HCT116 (cell line): ENCODE results near the gene TMEM87A. TPM values are rescaled to one million over a fixed set of nuclear protein-coding genes. Genes with fewer than 3 reads are reported as not detected.

Source experiments
- ATAC-seq: fragments of 200-7000 bp; cut with Tn5 transposase; 2 replicates; pipeline ENCODE4 v1.9.1; 2020; ENCODE audit warnings: mild to moderate bottlenecking, moderate library complexity
- BruUV-seq: library from RNA; stranded (reverse); fragments of 400-500 nt; replicated peaks from 2 replicates; lab custom pipeline; 2021; lab: Mats Ljungman, UMichigan
- CTCF ChIA-PET: fragments of 300-600 bp; sonication (Branson Sonifier 250); formaldehyde crosslinking; loops from one replicate; lab custom pipeline; 2021; ENCODE audit warnings: antibody characterized with exemption; lab: Charles Lee
- POLR2A ChIA-PET: fragments of 300-600, 350-600 bp; sonication (Branson Sonifier 250); formaldehyde crosslinking; loops from one replicate; lab custom pipeline; 2021; ENCODE audit warnings: antibody characterized with exemption; lab: Charles Lee
- RAD21 ChIA-PET, 2 experiments: fragments of 300-600 bp; sonication (Branson Sonifier 250); formaldehyde crosslinking; loops; one replicate each; lab custom pipeline; 2023; ENCODE audit warnings: low total read pairs in 2 of 2; ENCODE audit not compliant: uncharacterized antibody in 2 of 2, unreplicated experiment in 2 of 2, low non-redundant PET in 1 of 2; lab: Charles Lee
- DNase-seq: peaks from one replicate; pipeline ENCODE4 v3.0.0-alpha.2; 2010; ENCODE audit warnings: low read depth, low spot score
- H2AFZ ChIP-seq: fragments of 200-600 bp; shearing (Covaris generic), sonication (generic); 2 replicates; pipeline ENCODE4 v1.6.1; 2017; ENCODE audit warnings: low read depth, mixed run types, mixed read lengths, antibody characterized with exemption, low read length; ENCODE audit not compliant: poor library complexity, severe bottlenecking
- H3K27ac ChIP-seq: 2 replicates; pipeline ENCODE4 v1.5.1; 2012; ENCODE audit warnings: low read depth, low read length
- H3K27me3 ChIP-seq: fragments of 200-600 bp; sonication (generic); 2 replicates; pipeline ENCODE4 v1.6.1; 2016; ENCODE audit warnings: mixed run types, low read length, mixed read lengths; ENCODE audit not compliant: insufficient read depth
- H3K36me3 ChIP-seq, 2 experiments: fragments of 200-500 bp in 1 of 2; fragments of 200-600 bp in 1 of 2; sonication (Bioruptor generic) in 1 of 2; sonication (generic) in 1 of 2; 2 replicates each; pipeline versions ENCODE4 v1.5.1 to v1.6.1; 2014 to 2016; ENCODE audit warnings: low read length in 2 of 2, inconsistent platforms in 1 of 2, mixed read lengths in 1 of 2, mixed run types in 1 of 2; ENCODE audit not compliant: insufficient read depth in 2 of 2, control insufficient read depth in 1 of 2
- H3K4me1 ChIP-seq, 2 experiments: fragments of 200-600 bp in 1 of 2; sonication (generic) in 1 of 2; 2 replicates each; pipeline versions ENCODE4 v1.5.1 to v1.6.1; 2012 to 2017; ENCODE audit warnings: low read length in 2 of 2, inconsistent platforms in 1 of 2, mild to moderate bottlenecking in 1 of 2, mixed read lengths in 1 of 2, mixed run types in 1 of 2, moderate library complexity in 1 of 2; ENCODE audit not compliant: insufficient read depth in 2 of 2, control insufficient read depth in 1 of 2
- H3K4me2 ChIP-seq: fragments of 200-600 bp; sonication (generic); 2 replicates; pipeline ENCODE4 v1.6.1; 2017; ENCODE audit warnings: mixed run types, low read length, mixed read lengths
- H3K4me3 ChIP-seq, 2 experiments: fragments of 200-600 bp in 1 of 2; sonication (generic) in 1 of 2; replicated peaks in 1 of 2; 2 replicates each; pipeline ENCODE4 v1.5.1; 2011 to 2016; ENCODE audit warnings: low read length in 2 of 2, control low read depth in 1 of 2, low read depth in 1 of 2, mild to moderate bottlenecking in 1 of 2, mixed read lengths in 1 of 2, mixed run types in 1 of 2
- H3K79me2 ChIP-seq: fragments of 200-600 bp; sonication (generic); 2 replicates; pipeline ENCODE4 v1.6.1; 2017; ENCODE audit warnings: mild to moderate bottlenecking, mixed run types, low read length, moderate library complexity, mixed read lengths; ENCODE audit not compliant: insufficient read depth
- H3K9ac ChIP-seq: fragments of 200-600 bp; sonication (generic); 2 replicates; pipeline ENCODE4 v1.6.1; 2016; ENCODE audit warnings: low read length, mixed read lengths
- H3K9me2 ChIP-seq: fragments of 200-600 bp; sonication (generic), shearing (Covaris generic); 2 replicates; pipeline ENCODE4 v1.6.1; 2017; ENCODE audit warnings: mixed run types, mild to moderate bottlenecking, moderate library complexity; ENCODE audit not compliant: insufficient read depth
- H3K9me3 ChIP-seq, 2 experiments: fragments of 200-500 bp in 1 of 2; fragments of 200-600 bp in 1 of 2; sonication (Bioruptor generic) in 1 of 2; sonication (generic) in 1 of 2; 2 replicates each; pipeline ENCODE4 v1.6.1; 2014 to 2017; ENCODE audit warnings: low read length in 2 of 2, mixed read lengths in 2 of 2, inconsistent platforms in 1 of 2, low read depth in 1 of 2, mild to moderate bottlenecking in 1 of 2, mixed run types in 1 of 2, moderate library complexity in 1 of 2; ENCODE audit not compliant: control insufficient read depth in 1 of 2, insufficient read depth in 1 of 2
- H4K20me1 ChIP-seq: fragments of 200-600 bp; sonication (generic), shearing (Covaris generic); 2 replicates; pipeline ENCODE4 v1.6.1; 2017; ENCODE audit warnings: mixed run types, mild to moderate bottlenecking, moderate library complexity; ENCODE audit not compliant: insufficient read depth
- CBX3 ChIP-seq: IDR thresholded peaks from 2 replicates; pipeline ENCODE4 v1.6.1; 2012; ENCODE audit warnings: low read depth
- CEBPB ChIP-seq: IDR thresholded peaks from 2 replicates; pipeline ENCODE4 v1.6.1; 2012; ENCODE audit warnings: low read depth
- ELF1 ChIP-seq: IDR thresholded peaks from 2 replicates; pipeline ENCODE4 v1.6.1; 2012; ENCODE audit warnings: low read depth, borderline replicate concordance
- EZH2 ChIP-seq: fragments of 200-600 bp; sonication (generic); IDR thresholded peaks from 2 replicates; pipeline ENCODE4 v1.6.1; 2017; ENCODE audit warnings: antibody characterized with exemption, mixed run types
- FOSL1 ChIP-seq: IDR thresholded peaks from 2 replicates; pipeline ENCODE4 v1.6.1; 2012; ENCODE audit warnings: low read depth
- MAX ChIP-seq: IDR thresholded peaks from 2 replicates; pipeline ENCODE4 v1.6.1; 2012
- POLR2A ChIP-seq: IDR thresholded peaks from 2 replicates; pipeline ENCODE4 v1.7.0; 2011; ENCODE audit warnings: borderline replicate concordance; ENCODE audit not compliant: insufficient read depth, insufficient read length; ENCODE audit errors: extremely low read depth
- RAD21 ChIP-seq: IDR thresholded peaks from 2 replicates; pipeline ENCODE4 v1.6.1; 2012; ENCODE audit warnings: low read depth, mild to moderate bottlenecking
- SP1 ChIP-seq: IDR thresholded peaks from 2 replicates; pipeline ENCODE4 v1.6.1; 2012; ENCODE audit warnings: low read depth
- ZBTB33 ChIP-seq: IDR thresholded peaks from 2 replicates; pipeline ENCODE4 v1.6.1; 2011; ENCODE audit warnings: mild to moderate bottlenecking, low read length, moderate library complexity; ENCODE audit not compliant: insufficient replicate concordance; ENCODE audit errors: extremely low read depth
- ZFX ChIP-seq: fragments of 450-650 bp; IDR thresholded peaks from 2 replicates; pipeline ENCODE4 v1.6.1; 2017
- intact Hi-C: fragments of 100-400 bp; cut with micrococcal nuclease; formaldehyde crosslinking; loops from 2 replicates; pipeline ENCODE4 v1.10.0; 2022
- total RNA-seq: library from RNA; stranded (reverse); gene quantifications from one replicate; pipeline ENCODE4 v1.2.1, GENCODE V29; 2021; ENCODE audit not compliant: unreplicated experiment
- TF ChIP-seq, protein P1 (sequence below): IDR thresholded peaks from 2 replicates; pipeline ENCODE4 v1.6.1; 2012; ENCODE audit warnings: low read depth

TMEM87A gene
- total RNA-seq, 1 experiment from 2014 or later = 44.0 TPM

GRCh38 chr15:42172475-42172874, 100.8 kb downstream of the TMEM87A start:
- intact Hi-C loops = no loop called here
- Histone ChIP-seq H3K79me2 (no peaks in the 10 kb centered on the region), H3K4me3 (no peak overlapping the region), H3K27me3 (no peaks in the 10 kb centered on the region), H3K4me1 (no peaks in the 10 kb centered on the region), H3K36me3 (peaks cover 15 to 40% of the 10 kb centered on the region in 2 experiments), H3K9ac (no peak overlapping the region), H3K27ac (no peak overlapping the region), H3K4me2 (no peak overlapping the region), H3K9me2 (no peaks in the 10 kb centered on the region), H2AFZ (no peak overlapping the region), H3K9me3 (no peaks in the 10 kb centered on the region), H4K20me1 (no peaks in the 10 kb centered on the region)
- ChIA-PET RAD21 (no interaction called here), CTCF (no interaction called here), POLR2A (no interaction called here)
- ATAC-seq (no peak), DNase-seq (no peak)
- no peak for TF ChIP-seq ELF1
- TF ChIP-seq ZBTB33 = no peak
- TF ChIP-seq MAX = no peak
- TF ChIP-seq SP1 = no peak
- no peak for TF ChIP-seq CBX3
- no peak for TF ChIP-seq FOSL1
- TF ChIP-seq, protein P1, sequence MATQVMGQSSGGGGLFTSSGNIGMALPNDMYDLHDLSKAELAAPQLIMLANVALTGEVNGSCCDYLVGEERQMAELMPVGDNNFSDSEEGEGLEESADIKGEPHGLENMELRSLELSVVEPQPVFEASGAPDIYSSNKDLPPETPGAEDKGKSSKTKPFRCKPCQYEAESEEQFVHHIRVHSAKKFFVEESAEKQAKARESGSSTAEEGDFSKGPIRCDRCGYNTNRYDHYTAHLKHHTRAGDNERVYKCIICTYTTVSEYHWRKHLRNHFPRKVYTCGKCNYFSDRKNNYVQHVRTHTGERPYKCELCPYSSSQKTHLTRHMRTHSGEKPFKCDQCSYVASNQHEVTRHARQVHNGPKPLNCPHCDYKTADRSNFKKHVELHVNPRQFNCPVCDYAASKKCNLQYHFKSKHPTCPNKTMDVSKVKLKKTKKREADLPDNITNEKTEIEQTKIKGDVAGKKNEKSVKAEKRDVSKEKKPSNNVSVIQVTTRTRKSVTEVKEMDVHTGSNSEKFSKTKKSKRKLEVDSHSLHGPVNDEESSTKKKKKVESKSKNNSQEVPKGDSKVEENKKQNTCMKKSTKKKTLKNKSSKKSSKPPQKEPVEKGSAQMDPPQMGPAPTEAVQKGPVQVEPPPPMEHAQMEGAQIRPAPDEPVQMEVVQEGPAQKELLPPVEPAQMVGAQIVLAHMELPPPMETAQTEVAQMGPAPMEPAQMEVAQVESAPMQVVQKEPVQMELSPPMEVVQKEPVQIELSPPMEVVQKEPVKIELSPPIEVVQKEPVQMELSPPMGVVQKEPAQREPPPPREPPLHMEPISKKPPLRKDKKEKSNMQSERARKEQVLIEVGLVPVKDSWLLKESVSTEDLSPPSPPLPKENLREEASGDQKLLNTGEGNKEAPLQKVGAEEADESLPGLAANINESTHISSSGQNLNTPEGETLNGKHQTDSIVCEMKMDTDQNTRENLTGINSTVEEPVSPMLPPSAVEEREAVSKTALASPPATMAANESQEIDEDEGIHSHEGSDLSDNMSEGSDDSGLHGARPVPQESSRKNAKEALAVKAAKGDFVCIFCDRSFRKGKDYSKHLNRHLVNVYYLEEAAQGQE = no peak
- TF ChIP-seq CEBPB = no peak
- no peak for TF ChIP-seq RAD21
- TF ChIP-seq POLR2A = no peak
- TF ChIP-seq EZH2 = no peak
- TF ChIP-seq ZFX = no peak
- no TSS peak for BruUV-seq
